C4-2B (cell line): ENCODE measurements around the gene SLC2A4RG.

ENCODE experiments used
- ZFX ChIP-seq: fragments of 450-650 bp; IDR thresholded peaks from 2 replicates; pipeline ENCODE4 v1.6.1; 2017
- TF ChIP-seq, protein P1 (sequence below): fragments of 450-650 bp; conservative IDR thresholded peaks from 2 replicates; pipeline ENCODE4 v1.5.1; 2017; ENCODE audit warnings: mild to moderate bottlenecking

DNA sequence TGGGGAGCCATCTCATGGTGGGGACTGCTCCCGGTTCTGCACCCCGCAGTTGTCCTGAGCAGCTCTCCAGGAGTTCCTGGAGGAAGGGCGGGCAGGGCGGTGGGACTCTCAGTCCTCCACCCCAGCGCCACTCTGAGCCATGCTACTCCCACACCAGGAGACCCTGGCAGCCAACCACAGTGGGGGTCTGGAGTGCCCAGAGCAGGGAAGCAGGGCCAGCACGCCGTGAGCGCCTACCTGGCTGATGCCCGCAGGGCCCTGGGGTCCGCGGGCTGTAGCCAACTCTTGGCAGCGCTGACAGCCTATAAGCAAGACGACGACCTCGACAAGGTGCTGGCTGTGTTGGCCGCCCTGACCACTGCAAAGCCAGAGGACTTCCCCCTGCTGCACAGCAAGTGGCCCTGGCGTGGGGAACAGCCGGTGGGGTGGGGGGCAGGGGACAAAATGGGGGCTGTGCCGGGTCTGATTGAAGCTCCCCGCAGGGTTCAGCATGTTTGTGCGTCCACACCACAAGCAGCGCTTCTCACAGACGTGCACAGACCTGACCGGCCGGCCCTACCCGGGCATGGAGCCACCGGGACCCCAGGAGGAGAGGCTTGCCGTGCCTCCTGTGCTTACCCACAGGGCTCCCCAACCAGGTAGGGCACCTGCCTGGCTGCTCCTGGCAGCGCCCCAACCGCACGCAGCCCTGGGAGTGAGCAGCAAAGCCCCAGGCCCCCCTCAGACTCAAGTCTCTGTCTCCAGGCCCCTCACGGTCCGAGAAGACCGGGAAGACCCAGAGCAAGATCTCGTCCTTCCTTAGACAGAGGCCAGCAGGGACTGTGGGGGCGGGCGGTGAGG lies 44.8 kb upstream of the SLC2A4RG start:
- TF ChIP-seq, protein P1, sequence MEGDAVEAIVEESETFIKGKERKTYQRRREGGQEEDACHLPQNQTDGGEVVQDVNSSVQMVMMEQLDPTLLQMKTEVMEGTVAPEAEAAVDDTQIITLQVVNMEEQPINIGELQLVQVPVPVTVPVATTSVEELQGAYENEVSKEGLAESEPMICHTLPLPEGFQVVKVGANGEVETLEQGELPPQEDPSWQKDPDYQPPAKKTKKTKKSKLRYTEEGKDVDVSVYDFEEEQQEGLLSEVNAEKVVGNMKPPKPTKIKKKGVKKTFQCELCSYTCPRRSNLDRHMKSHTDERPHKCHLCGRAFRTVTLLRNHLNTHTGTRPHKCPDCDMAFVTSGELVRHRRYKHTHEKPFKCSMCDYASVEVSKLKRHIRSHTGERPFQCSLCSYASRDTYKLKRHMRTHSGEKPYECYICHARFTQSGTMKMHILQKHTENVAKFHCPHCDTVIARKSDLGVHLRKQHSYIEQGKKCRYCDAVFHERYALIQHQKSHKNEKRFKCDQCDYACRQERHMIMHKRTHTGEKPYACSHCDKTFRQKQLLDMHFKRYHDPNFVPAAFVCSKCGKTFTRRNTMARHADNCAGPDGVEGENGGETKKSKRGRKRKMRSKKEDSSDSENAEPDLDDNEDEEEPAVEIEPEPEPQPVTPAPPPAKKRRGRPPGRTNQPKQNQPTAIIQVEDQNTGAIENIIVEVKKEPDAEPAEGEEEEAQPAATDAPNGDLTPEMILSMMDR, result no peak
- TF ChIP-seq ZFX, result no peak
